Breast epithelium (tissue), 4 donors: ENCODE measurements around the gene DGKB. TPM values are rescaled to one million over a fixed set of nuclear protein-coding genes. Genes with fewer than 3 reads are reported as not detected.

ENCODE experiments used
- DNase-seq, 2 donors: peaks; one replicate each; pipeline ENCODE4 v3.0.0-alpha.2; 2019; ENCODE audit warnings: low spot score in 2 of 2
- H3K27ac ChIP-seq, 2 donors: fragments of 200-600 bp; sonication (generic) in 1 of 2; one replicate each; pipeline ENCODE4 v1.5.1; 2016 to 2019; ENCODE audit warnings: mild to moderate bottlenecking in 1 of 2
- H3K27me3 ChIP-seq, 2 donors: fragments of 200-600 bp; sonication (generic) in 1 of 2; one replicate each; pipeline versions ENCODE4 v1.5.1 to v1.6.0; 2017 to 2019; ENCODE audit warnings: control low read depth in 1 of 2, mild to moderate bottlenecking in 1 of 2
- H3K36me3 ChIP-seq: fragments of 200-600 bp; one replicate; pipeline ENCODE4 v1.5.1; 2019
- H3K4me1 ChIP-seq, 2 donors: fragments of 200-600 bp; sonication (generic); one replicate each; pipeline ENCODE4 v1.5.1; 2016 to 2019; ENCODE audit warnings: control low read depth in 1 of 2
- H3K4me3 ChIP-seq, 3 donors: fragments of 200-600 bp; sonication (generic); 1 replicate in 2 of 3; 2 replicates in 1 of 3; pipeline ENCODE4 v1.5.1; 2016 to 2019; ENCODE audit warnings: mild to moderate bottlenecking in 3 of 3, moderate library complexity in 2 of 3
- H3K9me3 ChIP-seq, 2 donors: fragments of 200-600 bp; sonication (generic) in 1 of 2; one replicate each; pipeline ENCODE4 v1.5.1; 2016 to 2019; ENCODE audit warnings: control low read depth in 1 of 2
- CTCF ChIP-seq, 3 donors: fragments of 450-650 bp; IDR thresholded peaks; one replicate each; pipeline ENCODE4 v1.5.1; 2016 to 2017; ENCODE audit warnings: antibody characterized with exemption in 3 of 3, mild to moderate bottlenecking in 3 of 3, moderate library complexity in 3 of 3
- POLR2A ChIP-seq: fragments of 450-650 bp; IDR thresholded peaks from one replicate; pipeline ENCODE4 v1.6.1; 2016; ENCODE audit warnings: antibody characterized with exemption, mild to moderate bottlenecking, moderate library complexity
- POLR2AphosphoS5 ChIP-seq, 3 donors: sonication (generic); formaldehyde crosslinking; IDR thresholded peaks; one replicate each; pipeline ENCODE4 v1.6.1; 2017; ENCODE audit warnings: antibody characterized with exemption in 3 of 3
- intact Hi-C: fragments of 100-400 bp; cut with DNase I; formaldehyde crosslinking; loops from one replicate; pipeline ENCODE4 v1.15.1; 2023; ENCODE audit warnings: low total_unique reads
- total RNA-seq, 3 donors: library from RNA; depleted of rRNA; stranded (reverse); fragments of >200 nt; gene quantifications; one replicate each; pipeline ENCODE4 v1.1.0, GENCODE V29; 2016

DGKB gene
- total RNA-seq, 3 donors from 2014 or later, result 0.16 to 0.44 (median 0.33) TPM

GRCh38 chr7:14760730-14761478, 141.6 kb downstream of the DGKB start:
- TF ChIP-seq POLR2AphosphoS5 (IDR thresholded peaks at IDR 0.05) (no peak), POLR2A (no peak), CTCF (IDR thresholded peaks at IDR 0.05) (no peak)
- intact Hi-C loops, result no loop called here
- no peak overlapping the region for H3K27ac ChIP-seq

GRCh38 chr7:14759785-14760184, 142.8 kb downstream of the DGKB start:
- no peaks in the 10 kb centered on the region for H3K27me3 ChIP-seq
- H3K4me1 ChIP-seq, result no peaks in the 10 kb centered on the region
- DNase-seq, result no peak
- intact Hi-C loops, result no loop called here
- H3K27ac ChIP-seq, result no peak overlapping the region
- no peak overlapping the region for H3K4me3 ChIP-seq
- TF ChIP-seq CTCF (IDR thresholded peaks at IDR 0.05) (no peak), POLR2A (no peak), POLR2AphosphoS5 (IDR thresholded peaks at IDR 0.05) (no peak)
- H3K9me3 ChIP-seq, result no peaks in the 10 kb centered on the region
- H3K36me3 ChIP-seq, result no peaks in the 10 kb centered on the region

More at GRCh38 chr7:14760730-14761478, 141.6 kb downstream of the DGKB start:
- H3K27me3 ChIP-seq, result no peaks in the 10 kb centered on the region
- H3K36me3 ChIP-seq, result no peaks in the 10 kb centered on the region
- H3K9me3 ChIP-seq, result no peaks in the 10 kb centered on the region
- H3K4me3 ChIP-seq, result no peak overlapping the region
- DNase-seq, result no peak
- H3K4me1 ChIP-seq, result no peaks in the 10 kb centered on the region

GRCh38 chr7:14754631-14755030, 147.9 kb downstream of the DGKB start:
- no peak for DNase-seq
- Histone ChIP-seq H3K27me3 (no peaks in the 10 kb centered on the region), H3K4me3 (no peak overlapping the region), H3K27ac (no peak overlapping the region), H3K9me3 (no peaks in the 10 kb centered on the region), H3K36me3 (no peaks in the 10 kb centered on the region), H3K4me1 (no peaks in the 10 kb centered on the region)
- intact Hi-C loops, result no loop called here
- no peak for TF ChIP-seq CTCF (IDR thresholded peaks at IDR 0.05)
- TF ChIP-seq POLR2A, result no peak
- no peak for TF ChIP-seq POLR2AphosphoS5 (IDR thresholded peaks at IDR 0.05)

GRCh38 chr7:14752301-14752700, 150.2 kb downstream of the DGKB start:
- Histone ChIP-seq H3K4me1 (no peaks in the 10 kb centered on the region), H3K4me3 (no peak overlapping the region), H3K9me3 (no peaks in the 10 kb centered on the region), H3K36me3 (no peaks in the 10 kb centered on the region), H3K27ac (no peak overlapping the region), H3K27me3 (no peaks in the 10 kb centered on the region)
- intact Hi-C loops, result no loop called here
- TF ChIP-seq CTCF (IDR thresholded peaks at IDR 0.05) (no peak), POLR2A (no peak), POLR2AphosphoS5 (IDR thresholded peaks at IDR 0.05) (no peak)
- DNase-seq, result no peak

- TF ChIP-seq POLR2A, result no peak
- TF ChIP-seq POLR2AphosphoS5 (IDR thresholded peaks at IDR 0.05), result no peak
- no peak for TF ChIP-seq CTCF (IDR thresholded peaks at IDR 0.05)
- H3K4me3 ChIP-seq, result no peak overlapping the region
- H3K9me3 ChIP-seq, result no peaks in the 10 kb centered on the region
- no peaks in the 10 kb centered on the region for H3K4me1 ChIP-seq
- no peak for DNase-seq
- no peaks in the 10 kb centered on the region for H3K27me3 ChIP-seq
- no peaks in the 10 kb centered on the region for H3K36me3 ChIP-seq
- intact Hi-C loops, result no loop called here
- no peak overlapping the region for H3K27ac ChIP-seq
These were observed 151.1 kb downstream of the DGKB start for GRCh38 chr7:14751461-14751860.
